ENCODE measurements around the gene TCF4.

- no peak for TF ChIP-seq CTCF (IDR thresholded peaks at IDR 0.05)
- TF ChIP-seq POLR2A (IDR thresholded peaks at IDR 0.05) = no peak
- TF ChIP-seq POLR2AphosphoS5 (IDR thresholded peaks at IDR 0.05) = no peak
- no peak for TF ChIP-seq EP300 (IDR thresholded peaks at IDR 0.05)
These were observed 78.2 kb downstream of the TCF4 start for GRCh38 chr18:55509631-55510324.

Data from upper lobe of left lung (tissue), 4 donors.